ENCODE results near the gene SLCO4A1. TPM values are rescaled to one million over a fixed set of nuclear protein-coding genes. Genes with fewer than 3 reads are reported as not detected.

The SLCO4A1 gene
- total RNA-seq, 1 experiment from 2014 or later = 48.8 TPM

- Histone ChIP-seq H3K4me3 (ENCODE audit: low read depth, low read length, poor library complexity, severe bottlenecking) (no peak overlapping the region), H3K27me3 (replicated peaks; ENCODE audit: insufficient read depth, low read depth, low read length, poor library complexity) (no peaks in the 10 kb centered on the region), H3K4me1 (ENCODE audit: insufficient read depth, low read length, poor library complexity, severe bottlenecking) (peaks cover 31% of the 10 kb centered on the region), H3K27ac (ENCODE audit: low read depth, low read length, poor library complexity, severe bottlenecking) (no peak overlapping the region), H3K9me3 (ENCODE audit: low read depth, low read length, poor library complexity, severe bottlenecking) (no peaks in the 10 kb centered on the region), H3K36me3 (ENCODE audit: insufficient read depth, low read length, poor library complexity, severe bottlenecking) (no peaks in the 10 kb centered on the region)
- TF ChIP-seq EZH2 (IDR thresholded peaks at IDR 0.05; ENCODE audit: borderline replicate concordance, low read depth, low read length, poor library complexity, severe bottlenecking) = no peak
- TF ChIP-seq, protein P1, sequence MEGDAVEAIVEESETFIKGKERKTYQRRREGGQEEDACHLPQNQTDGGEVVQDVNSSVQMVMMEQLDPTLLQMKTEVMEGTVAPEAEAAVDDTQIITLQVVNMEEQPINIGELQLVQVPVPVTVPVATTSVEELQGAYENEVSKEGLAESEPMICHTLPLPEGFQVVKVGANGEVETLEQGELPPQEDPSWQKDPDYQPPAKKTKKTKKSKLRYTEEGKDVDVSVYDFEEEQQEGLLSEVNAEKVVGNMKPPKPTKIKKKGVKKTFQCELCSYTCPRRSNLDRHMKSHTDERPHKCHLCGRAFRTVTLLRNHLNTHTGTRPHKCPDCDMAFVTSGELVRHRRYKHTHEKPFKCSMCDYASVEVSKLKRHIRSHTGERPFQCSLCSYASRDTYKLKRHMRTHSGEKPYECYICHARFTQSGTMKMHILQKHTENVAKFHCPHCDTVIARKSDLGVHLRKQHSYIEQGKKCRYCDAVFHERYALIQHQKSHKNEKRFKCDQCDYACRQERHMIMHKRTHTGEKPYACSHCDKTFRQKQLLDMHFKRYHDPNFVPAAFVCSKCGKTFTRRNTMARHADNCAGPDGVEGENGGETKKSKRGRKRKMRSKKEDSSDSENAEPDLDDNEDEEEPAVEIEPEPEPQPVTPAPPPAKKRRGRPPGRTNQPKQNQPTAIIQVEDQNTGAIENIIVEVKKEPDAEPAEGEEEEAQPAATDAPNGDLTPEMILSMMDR (conservative IDR thresholded peaks at IDR 0.05; ENCODE audit: low read depth, low read length) = no peak
- DNase-seq (ENCODE audit: low spot score) = no peak
- BruUV-seq (replicated peaks) = no TSS peak
- intact Hi-C loops (cut with micrococcal nuclease; ENCODE audit: unreplicated experiment) = no loop called here
- POLR2A ChIA-PET (ENCODE audit: low non-redundant PET) = no interaction called here
- CTCF ChIA-PET = interaction anchor here (0.6 kb wide), 1 partner anchor 9 kb away, joined by 3 read pairs; no protein-coding TSS in a partner anchor
These were observed 3.5 kb upstream of the SLCO4A1 start for GRCh38 chr20:62638679-62639406.

DNA sequence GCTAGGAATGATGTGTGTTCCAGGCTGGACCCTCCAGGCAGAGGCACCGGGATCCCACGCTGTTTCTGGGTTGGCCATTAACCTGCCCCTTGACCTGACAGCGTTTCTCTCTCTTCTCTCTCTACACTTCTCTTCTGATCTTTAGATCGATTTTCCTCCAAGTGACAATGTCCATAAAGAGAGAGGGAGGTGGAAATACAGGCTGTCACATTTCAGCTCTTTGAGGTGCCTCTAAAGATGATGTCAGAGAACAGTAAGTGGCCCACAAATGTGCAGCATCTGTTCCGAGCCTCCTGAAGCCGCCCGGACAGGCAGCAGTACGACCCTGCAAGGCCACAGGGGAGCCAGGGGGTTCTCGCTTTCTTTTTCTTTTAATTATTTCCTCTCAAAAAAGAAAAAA is 2.5 kb upstream of the SLCO4A1 start:
- CTCF ChIA-PET = no interaction called here
- TF ChIP-seq, protein P1 (conservative IDR thresholded peaks at IDR 0.05; ENCODE audit: low read depth, low read length) = no peak
- TF ChIP-seq EZH2 (IDR thresholded peaks at IDR 0.05; ENCODE audit: borderline replicate concordance, low read depth, low read length, poor library complexity, severe bottlenecking) = no peak
- no peak for DNase-seq (ENCODE audit: low spot score)
- H3K27me3 ChIP-seq (replicated peaks; ENCODE audit: insufficient read depth, low read depth, low read length, poor library complexity) = no peaks in the 10 kb centered on the region
- intact Hi-C loops (cut with micrococcal nuclease; ENCODE audit: unreplicated experiment) = no loop called here
- no peak overlapping the region for H3K27ac ChIP-seq (ENCODE audit: low read depth, low read length, poor library complexity, severe bottlenecking)
- H3K36me3 ChIP-seq (ENCODE audit: insufficient read depth, low read length, poor library complexity, severe bottlenecking) = no peaks in the 10 kb centered on the region
- H3K9me3 ChIP-seq (ENCODE audit: low read depth, low read length, poor library complexity, severe bottlenecking) = no peaks in the 10 kb centered on the region
- POLR2A ChIA-PET (ENCODE audit: low non-redundant PET) = no interaction called here
- H3K4me3 ChIP-seq (ENCODE audit: low read depth, low read length, poor library complexity, severe bottlenecking) = no peak overlapping the region
- H3K4me1 ChIP-seq (ENCODE audit: insufficient read depth, low read length, poor library complexity, severe bottlenecking) = peaks cover 40% of the 10 kb centered on the region
- no TSS peak for BruUV-seq (replicated peaks)

GRCh38 chr20:62640870-62641269 is 1.4 kb upstream of the SLCO4A1 start:
- no TSS peak for BruUV-seq (replicated peaks)
- ChIA-PET CTCF (no interaction called here), POLR2A (ENCODE audit: low non-redundant PET) (no interaction called here)
- no peak overlapping the region for H3K27ac ChIP-seq (ENCODE audit: low read depth, low read length, poor library complexity, severe bottlenecking)
- no peak for DNase-seq (ENCODE audit: low spot score)
- no peaks in the 10 kb centered on the region for H3K9me3 ChIP-seq (ENCODE audit: low read depth, low read length, poor library complexity, severe bottlenecking)
- intact Hi-C loops (cut with micrococcal nuclease; ENCODE audit: unreplicated experiment) = no loop called here
- no peaks in the 10 kb centered on the region for H3K27me3 ChIP-seq (replicated peaks; ENCODE audit: insufficient read depth, low read depth, low read length, poor library complexity)
- H3K4me1 ChIP-seq (ENCODE audit: insufficient read depth, low read length, poor library complexity, severe bottlenecking) = peaks cover 43% of the 10 kb centered on the region
- no peaks in the 10 kb centered on the region for H3K36me3 ChIP-seq (ENCODE audit: insufficient read depth, low read length, poor library complexity, severe bottlenecking)
- TF ChIP-seq, protein P1 (conservative IDR thresholded peaks at IDR 0.05; ENCODE audit: low read depth, low read length) = no peak
- TF ChIP-seq EZH2 (IDR thresholded peaks at IDR 0.05; ENCODE audit: borderline replicate concordance, low read depth, low read length, poor library complexity, severe bottlenecking) = no peak
- H3K4me3 ChIP-seq (ENCODE audit: low read depth, low read length, poor library complexity, severe bottlenecking) = no peak overlapping the region
